ENCODE measurements around the gene SETD5.

The SETD5 gene

GRCh38 chr3:9409981-9410854 is 12.8 kb downstream of the SETD5 start:
- DNase-seq, result no peak

GRCh38 chr3:9411302-9411701 is 13.9 kb downstream of the SETD5 start:
- DNase-seq, result no peak

- DNase-seq, result no peak
These were observed 14.9 kb downstream of the SETD5 start for GRCh38 chr3:9412293-9412692.

- DNase-seq, result no peak
These were observed 17.4 kb downstream of the SETD5 start for GRCh38 chr3:9414826-9415225.

- DNase-seq, result no peak
These were observed 18.2 kb downstream of the SETD5 start for GRCh38 chr3:9415485-9416138.

- no peak for DNase-seq
These were observed 18.8 kb downstream of the SETD5 start for GRCh38 chr3:9416139-9416780.

GRCh38 chr3:9420850-9421549 is 23.6 kb downstream of the SETD5 start:
- no peak for DNase-seq

GRCh38 chr3:9422712-9423424 is 25.5 kb downstream of the SETD5 start:
- DNase-seq, result peak; percentile 71

GRCh38 chr3:9428411-9428810 is 31.0 kb downstream of the SETD5 start:
- no peak for DNase-seq

GRCh38 chr3:9430733-9431132 is 33.3 kb downstream of the SETD5 start:
- no peak for DNase-seq

GRCh38 chr3:9433627-9434521 is 36.5 kb downstream of the SETD5 start:
- no peak for DNase-seq

GRCh38 chr3:9435316-9435715 is 37.9 kb downstream of the SETD5 start:
- DNase-seq, result no peak

- DNase-seq, result no peak
These were observed 41.9 kb downstream of the SETD5 start for GRCh38 chr3:9439331-9439730.

- no peak for DNase-seq
These were observed 44.2 kb downstream of the SETD5 start for GRCh38 chr3:9441501-9442221.

GRCh38 chr3:9448071-9448470 is 50.7 kb downstream of the SETD5 start:
- no peak for DNase-seq

GRCh38 chr3:9448643-9449042 is 51.2 kb downstream of the SETD5 start:
- no peak for DNase-seq

GRCh38 chr3:9450126-9450525 is 52.7 kb downstream of the SETD5 start:
- no peak for DNase-seq

GRCh38 chr3:9450991-9451390 is 53.6 kb downstream of the SETD5 start:
- no peak for DNase-seq

GRCh38 chr3:9452417-9452816 is 55.0 kb downstream of the SETD5 start:
- DNase-seq, result no peak

GRCh38 chr3:9455596-9456131 is 58.2 kb downstream of the SETD5 start:
- DNase-seq, result no peak

GRCh38 chr3:9467451-9467850 is 70.0 kb downstream of the SETD5 start:
- no peak for DNase-seq

Data from NCI-H1694 treated with DMSO at 0.1 percent for 48 hours (cell line).